ENCODE data around the gene RPH3AL.
"Not testable (repeated sequence)": the region's sequence is repeated elsewhere in the genome, so short reads cannot be mapped to it uniquely, and the experiment has no call there.

The RPH3AL gene

DNA sequence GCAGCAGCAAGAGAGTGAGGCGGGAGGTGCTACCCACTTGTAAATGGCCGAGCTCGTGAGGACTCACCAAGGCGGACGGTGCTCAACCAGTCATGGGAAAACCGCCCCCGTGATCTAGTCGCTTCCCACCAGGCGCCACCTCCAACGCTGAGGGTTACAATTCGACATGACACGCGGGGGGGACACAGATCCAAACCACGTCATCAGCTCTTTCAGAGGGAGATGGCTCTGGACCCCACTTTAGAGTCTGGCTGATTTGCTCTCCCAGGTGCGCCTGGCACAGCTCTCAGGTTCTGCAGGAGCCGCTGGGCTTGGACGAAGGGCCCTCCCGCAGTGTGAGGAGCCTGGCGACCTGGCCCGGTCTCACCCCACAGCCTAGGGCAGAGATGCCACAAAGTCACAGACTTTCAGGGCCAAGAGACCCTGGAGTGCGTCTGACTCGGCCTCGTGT is 150.1 kb downstream of the RPH3AL start:
- H3K27ac ChIP-seq = no peak overlapping the region
- TF ChIP-seq ZFX (IDR thresholded peaks at IDR 0.05; ENCODE audit: borderline replicate concordance) = no peak
- TF ChIP-seq, protein P1, sequence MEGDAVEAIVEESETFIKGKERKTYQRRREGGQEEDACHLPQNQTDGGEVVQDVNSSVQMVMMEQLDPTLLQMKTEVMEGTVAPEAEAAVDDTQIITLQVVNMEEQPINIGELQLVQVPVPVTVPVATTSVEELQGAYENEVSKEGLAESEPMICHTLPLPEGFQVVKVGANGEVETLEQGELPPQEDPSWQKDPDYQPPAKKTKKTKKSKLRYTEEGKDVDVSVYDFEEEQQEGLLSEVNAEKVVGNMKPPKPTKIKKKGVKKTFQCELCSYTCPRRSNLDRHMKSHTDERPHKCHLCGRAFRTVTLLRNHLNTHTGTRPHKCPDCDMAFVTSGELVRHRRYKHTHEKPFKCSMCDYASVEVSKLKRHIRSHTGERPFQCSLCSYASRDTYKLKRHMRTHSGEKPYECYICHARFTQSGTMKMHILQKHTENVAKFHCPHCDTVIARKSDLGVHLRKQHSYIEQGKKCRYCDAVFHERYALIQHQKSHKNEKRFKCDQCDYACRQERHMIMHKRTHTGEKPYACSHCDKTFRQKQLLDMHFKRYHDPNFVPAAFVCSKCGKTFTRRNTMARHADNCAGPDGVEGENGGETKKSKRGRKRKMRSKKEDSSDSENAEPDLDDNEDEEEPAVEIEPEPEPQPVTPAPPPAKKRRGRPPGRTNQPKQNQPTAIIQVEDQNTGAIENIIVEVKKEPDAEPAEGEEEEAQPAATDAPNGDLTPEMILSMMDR (IDR thresholded peaks at IDR 0.05) = no peak

DNA sequence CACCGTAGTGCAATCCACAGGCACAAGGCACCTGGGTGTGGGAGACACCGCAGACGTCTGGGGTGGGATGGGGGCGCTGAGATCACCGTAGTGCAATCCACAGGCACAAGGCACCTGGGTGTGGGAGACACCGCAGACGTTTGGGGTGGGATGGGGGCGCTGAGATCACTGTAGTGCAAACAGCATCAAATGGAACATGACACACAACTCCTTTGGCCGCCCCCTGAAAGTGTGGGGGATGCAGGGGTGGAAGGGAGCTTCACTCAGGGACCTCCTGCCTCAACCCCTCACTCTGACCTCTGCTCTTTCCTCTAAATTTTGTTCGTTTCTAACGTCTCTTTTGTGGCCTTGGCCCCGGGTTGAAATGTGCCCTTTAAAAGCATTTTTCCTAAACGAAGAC is 150.9 kb downstream of the RPH3AL start:
- not testable (repeated sequence) for H3K27ac ChIP-seq

DNA sequence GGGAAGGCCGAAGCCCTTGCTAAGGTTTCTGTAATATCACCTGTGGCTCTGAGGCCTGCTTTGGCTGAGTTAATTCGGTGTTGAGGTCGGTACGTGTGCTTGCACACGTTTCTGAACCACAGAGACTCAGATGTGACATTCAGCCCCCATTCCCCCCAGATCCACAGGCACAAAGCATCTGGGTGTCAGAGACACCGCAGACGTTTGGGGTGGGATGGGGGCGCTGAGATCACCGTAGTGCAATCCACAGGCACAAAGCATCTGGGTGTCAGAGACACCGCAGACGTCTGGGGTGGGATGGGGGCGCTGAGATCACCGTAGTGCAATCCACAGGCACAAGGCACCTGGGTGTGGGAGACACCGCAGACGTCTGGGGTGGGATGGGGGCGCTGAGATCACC is 151.3 kb downstream of the RPH3AL start:
- H3K27ac ChIP-seq = not testable (repeated sequence)

DNA sequence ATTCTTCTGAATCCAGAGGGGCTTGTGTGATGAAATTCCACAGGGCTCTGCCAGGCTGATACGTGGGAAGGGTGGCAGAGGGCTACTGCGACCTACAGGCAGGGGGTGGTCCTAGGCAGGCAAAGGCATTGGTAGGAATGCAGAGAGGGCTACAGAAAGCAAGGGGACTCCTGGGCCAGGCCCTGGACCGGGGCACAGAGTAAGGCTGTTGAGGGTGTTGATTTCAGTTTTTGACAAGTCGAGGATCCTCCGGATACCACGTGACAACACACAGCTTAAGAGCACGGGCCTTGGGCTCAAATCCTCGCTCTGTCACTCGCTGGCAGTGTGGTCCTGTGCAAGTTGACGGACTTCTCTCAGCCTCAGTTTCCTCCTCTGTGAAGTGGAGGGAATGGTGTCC is 152.0 kb downstream of the RPH3AL start:
- TF ChIP-seq, protein P1 (IDR thresholded peaks at IDR 0.05) = no peak
- TF ChIP-seq ZFX (IDR thresholded peaks at IDR 0.05; ENCODE audit: borderline replicate concordance) = no peak
- no peak overlapping the region for H3K27ac ChIP-seq

DNA sequence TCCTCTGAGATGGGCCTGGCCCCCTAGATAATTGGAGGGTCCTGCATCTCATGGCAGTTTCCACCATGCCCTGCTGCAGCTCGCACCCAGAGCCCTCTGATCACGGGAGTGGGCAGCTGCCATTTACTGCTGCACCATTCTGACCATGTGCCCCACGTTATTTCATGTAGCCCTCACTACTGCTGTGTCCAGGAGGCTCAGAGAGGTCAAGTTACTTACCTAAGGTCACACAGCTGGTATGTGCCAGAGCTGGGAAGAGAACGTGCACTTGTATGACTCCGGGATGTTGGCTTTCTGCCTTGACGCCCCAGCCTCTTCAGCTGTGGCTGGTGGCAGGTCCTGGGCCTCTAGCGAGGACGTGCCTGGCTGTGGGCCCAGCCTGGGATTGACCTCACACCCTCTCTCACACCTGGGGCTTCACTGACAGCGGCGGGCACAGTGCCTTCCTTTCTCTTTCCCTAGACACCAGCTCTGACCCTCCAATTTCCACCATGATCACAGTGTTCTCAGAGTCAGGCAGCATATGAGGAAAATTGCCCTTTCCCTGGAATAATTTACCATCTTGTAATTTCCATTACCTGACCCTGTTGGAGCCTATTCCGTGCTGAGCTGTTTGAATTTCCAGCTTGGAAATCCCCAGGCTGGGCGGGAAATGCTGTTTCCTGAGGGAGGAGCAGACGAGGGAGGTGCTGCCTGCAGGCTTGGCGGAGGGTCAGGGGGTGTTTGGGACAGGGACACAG is 152.6 kb downstream of the RPH3AL start:
- TF ChIP-seq, protein P1 (IDR thresholded peaks at IDR 0.05) = no peak
- no peak for TF ChIP-seq ZFX (IDR thresholded peaks at IDR 0.05; ENCODE audit: borderline replicate concordance)
- H3K27ac ChIP-seq = no peak overlapping the region

DNA sequence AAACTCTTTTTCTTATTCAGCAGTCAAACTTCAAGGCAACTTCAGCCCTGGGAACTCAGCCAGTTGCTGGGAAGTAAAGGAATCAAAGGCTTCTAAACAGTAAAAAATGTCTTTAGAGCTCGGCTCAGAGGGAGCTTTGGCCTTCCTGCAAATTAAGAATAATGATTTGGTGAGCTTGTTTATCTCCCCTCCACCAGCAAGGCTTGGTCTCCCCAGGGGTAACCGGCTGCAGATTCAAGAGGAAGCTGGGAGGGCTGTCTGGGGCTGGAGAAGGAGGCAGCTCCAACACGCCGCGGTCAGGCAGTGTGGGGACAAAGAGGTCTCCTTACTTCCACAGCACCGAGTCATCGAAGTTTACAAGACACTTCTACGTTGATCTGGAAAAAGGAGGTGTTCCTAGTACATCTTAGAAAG is 153.4 kb downstream of the RPH3AL start:
- TF ChIP-seq, protein P1 (IDR thresholded peaks at IDR 0.05) = no peak
- no peak for TF ChIP-seq ZFX (IDR thresholded peaks at IDR 0.05; ENCODE audit: borderline replicate concordance)
- H3K27ac ChIP-seq = no peak overlapping the region

DNA sequence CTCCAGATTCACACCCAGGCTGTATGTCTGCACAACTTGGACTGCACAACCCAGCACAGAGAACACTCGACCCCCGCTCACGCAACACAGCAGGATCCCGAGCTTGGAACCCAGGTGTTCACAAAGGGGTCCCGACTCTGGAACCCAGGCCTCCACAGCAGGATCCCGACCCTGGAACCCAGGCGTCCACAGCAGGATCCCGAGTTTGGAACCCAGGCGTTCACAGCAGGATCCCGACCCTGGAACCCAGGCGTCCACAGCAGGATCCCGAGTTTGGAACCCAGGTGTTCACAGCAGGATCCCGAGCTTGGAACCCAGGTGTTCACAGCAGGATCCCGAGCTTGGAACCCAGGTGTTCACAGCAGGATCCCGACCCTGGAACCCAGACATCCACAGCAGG is 154.4 kb downstream of the RPH3AL start:
- not testable (repeated sequence) for H3K27ac ChIP-seq

DNA sequence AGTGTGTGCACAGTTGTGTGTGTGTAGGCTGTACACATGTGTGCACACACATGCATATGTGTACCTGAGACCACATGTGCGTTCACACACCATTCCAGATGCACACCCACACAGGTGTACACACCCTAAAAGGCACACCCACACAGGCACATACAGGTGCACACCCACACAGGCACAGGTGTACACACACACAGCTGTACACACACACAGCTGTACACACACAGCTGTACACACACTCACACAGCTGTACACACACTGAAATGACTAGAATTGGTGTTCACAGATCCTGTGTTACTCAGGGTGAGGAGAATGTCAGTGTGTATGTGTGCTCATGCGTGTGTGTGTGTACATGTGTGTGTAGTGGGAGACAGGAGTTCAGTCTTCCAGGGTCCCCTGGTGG is 155.3 kb downstream of the RPH3AL start:
- H3K27ac ChIP-seq = no peak overlapping the region
- TF ChIP-seq, protein P1 (IDR thresholded peaks at IDR 0.05) = no peak
- no peak for TF ChIP-seq ZFX (IDR thresholded peaks at IDR 0.05; ENCODE audit: borderline replicate concordance)

DNA sequence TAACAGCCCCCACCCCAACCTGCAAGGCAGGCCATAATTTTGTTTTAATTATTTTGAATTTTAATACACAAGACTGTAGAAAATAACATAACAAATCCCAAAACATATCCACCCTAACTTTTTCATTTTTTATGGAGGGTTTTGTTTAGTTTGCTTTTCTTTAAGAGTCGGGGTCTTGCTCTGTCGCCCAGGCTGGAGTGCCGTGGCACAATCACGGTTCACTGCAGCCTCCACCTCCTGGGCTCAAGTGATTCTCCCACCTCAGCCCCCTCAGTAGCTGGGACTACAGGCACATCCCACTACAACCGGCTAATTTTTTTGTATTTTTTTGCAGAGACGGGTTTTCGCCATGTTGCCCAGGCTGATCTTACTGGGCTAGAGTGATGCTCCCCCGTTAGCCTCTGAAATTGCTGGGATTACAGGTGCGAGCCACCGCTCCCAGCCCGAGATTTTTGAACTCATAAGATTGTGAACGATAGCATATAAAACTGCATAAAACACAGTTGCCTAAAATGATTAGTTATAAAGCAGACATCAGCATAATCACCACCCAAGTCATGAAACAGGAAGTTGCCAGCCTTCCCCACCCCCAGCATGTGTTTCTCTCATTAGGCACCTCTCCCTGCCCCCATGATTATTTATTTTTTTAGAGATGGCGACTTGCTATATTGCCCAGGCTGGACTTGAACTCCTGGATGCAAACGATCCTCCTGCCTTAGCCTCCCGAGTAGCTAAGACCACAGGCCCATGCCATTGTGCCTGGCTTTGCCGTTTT is 157.6 kb downstream of the RPH3AL start:
- TF ChIP-seq, protein P1 (IDR thresholded peaks at IDR 0.05) = no peak
- no peak for TF ChIP-seq ZFX (IDR thresholded peaks at IDR 0.05; ENCODE audit: borderline replicate concordance)
- H3K27ac ChIP-seq = no peak overlapping the region

Measured in 22Rv1 (cell line).